ENCODE results near the gene PGP. TPM values are rescaled to one million over a fixed set of nuclear protein-coding genes. Genes with fewer than 3 reads are reported as not detected.

Gene PGP
- total RNA-seq, 1 donor from 2014 or later, result 16.8 TPM

DNA sequence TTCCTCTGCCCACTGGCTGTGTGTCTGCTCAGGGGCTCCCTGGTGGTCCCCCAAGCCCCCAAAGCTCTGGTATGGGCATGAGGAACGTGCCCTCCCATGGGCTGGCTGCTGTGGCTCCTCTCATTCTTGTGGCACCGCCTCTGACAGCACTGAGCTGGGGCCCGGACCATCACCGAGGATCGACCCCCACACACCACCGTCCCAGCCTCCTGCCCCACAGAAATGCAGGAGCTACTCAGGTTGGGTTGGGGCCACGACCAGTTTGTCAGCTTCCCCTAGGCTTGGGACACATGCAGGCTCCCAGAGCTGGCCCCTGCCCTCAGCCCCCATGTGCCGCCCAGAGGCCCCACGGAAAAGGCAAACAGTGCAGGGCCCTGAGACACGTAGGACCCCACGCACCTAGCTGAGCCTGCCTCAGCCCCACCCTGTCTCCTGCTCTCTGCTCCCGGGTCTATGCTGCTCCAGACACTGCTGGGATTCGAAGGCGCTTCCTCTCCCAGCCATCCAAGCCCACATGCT is 15.0 kb downstream of the PGP start:
- TF ChIP-seq, protein P1, sequence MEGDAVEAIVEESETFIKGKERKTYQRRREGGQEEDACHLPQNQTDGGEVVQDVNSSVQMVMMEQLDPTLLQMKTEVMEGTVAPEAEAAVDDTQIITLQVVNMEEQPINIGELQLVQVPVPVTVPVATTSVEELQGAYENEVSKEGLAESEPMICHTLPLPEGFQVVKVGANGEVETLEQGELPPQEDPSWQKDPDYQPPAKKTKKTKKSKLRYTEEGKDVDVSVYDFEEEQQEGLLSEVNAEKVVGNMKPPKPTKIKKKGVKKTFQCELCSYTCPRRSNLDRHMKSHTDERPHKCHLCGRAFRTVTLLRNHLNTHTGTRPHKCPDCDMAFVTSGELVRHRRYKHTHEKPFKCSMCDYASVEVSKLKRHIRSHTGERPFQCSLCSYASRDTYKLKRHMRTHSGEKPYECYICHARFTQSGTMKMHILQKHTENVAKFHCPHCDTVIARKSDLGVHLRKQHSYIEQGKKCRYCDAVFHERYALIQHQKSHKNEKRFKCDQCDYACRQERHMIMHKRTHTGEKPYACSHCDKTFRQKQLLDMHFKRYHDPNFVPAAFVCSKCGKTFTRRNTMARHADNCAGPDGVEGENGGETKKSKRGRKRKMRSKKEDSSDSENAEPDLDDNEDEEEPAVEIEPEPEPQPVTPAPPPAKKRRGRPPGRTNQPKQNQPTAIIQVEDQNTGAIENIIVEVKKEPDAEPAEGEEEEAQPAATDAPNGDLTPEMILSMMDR (IDR thresholded peaks at IDR 0.05; ENCODE audit: unreplicated experiment), result no peak
- peaks cover 10% of the 10 kb centered on the region for H3K4me1 Mint-ChIP-seq
- no peak overlapping the region for H3K4me3 Mint-ChIP-seq
- H3K9me3 Mint-ChIP-seq, result no peaks in the 10 kb centered on the region
- H3K27ac Mint-ChIP-seq, result no peak overlapping the region
- peaks cover 45% of the 10 kb centered on the region for H3K27me3 Mint-ChIP-seq (ENCODE audit: low read depth)
- no peak for DNase-seq (ENCODE audit: low spot score in 2 of 2, unreplicated experiment in 2 of 2)
- no peaks in the 10 kb centered on the region for H3K36me3 Mint-ChIP-seq

DNA sequence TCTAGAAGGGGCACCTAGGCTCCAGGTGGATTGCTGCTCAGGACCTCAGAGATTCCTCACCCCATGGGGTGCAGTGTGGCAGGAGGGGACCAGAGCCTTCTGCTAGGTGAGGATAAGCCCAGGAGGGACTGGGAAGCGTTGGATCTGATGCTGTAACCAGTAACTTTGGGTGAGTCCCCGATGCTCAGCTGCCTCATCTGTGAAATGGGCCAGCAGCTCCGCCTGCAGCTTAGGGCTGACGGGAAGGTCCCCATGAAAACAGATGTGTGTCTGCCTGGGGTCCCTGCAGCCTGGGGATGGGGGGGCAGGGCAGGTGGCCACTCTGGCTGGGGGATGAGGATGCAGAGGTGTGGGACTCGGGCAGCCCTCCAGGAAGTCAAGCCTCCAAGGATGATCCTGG is 15.5 kb downstream of the PGP start:
- TF ChIP-seq, protein P1 (IDR thresholded peaks at IDR 0.05; ENCODE audit: unreplicated experiment), result no peak
- no peak for DNase-seq (ENCODE audit: low spot score in 2 of 2, unreplicated experiment in 2 of 2)
- no peaks in the 10 kb centered on the region for H3K36me3 Mint-ChIP-seq
- H3K27me3 Mint-ChIP-seq (ENCODE audit: low read depth), result peaks cover 46% of the 10 kb centered on the region
- no peaks in the 10 kb centered on the region for H3K9me3 Mint-ChIP-seq
- H3K4me1 Mint-ChIP-seq, result peaks cover 10% of the 10 kb centered on the region
- H3K4me3 Mint-ChIP-seq, result no peak overlapping the region
- no peak overlapping the region for H3K27ac Mint-ChIP-seq

DNA sequence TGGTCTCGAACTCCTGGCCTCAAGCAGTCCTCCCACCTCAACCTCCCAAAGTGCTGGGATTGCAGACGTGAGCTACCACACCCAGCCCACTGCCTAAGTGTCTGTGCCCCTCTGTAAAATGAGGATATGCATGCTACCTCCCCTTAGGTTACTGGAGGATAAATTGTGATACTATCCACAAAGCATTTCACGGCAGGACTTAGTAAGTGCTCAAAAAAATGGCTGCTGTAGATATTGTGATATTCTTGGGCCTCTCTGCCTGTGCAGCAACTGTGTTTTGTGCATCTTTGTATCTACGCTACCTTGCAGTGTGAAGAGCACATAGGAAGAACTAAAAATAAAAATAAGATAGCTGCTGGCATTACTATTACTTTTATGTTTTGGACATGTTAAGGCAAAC is 16.4 kb downstream of the PGP start:
- Mint-ChIP-seq H3K9me3 (no peaks in the 10 kb centered on the region), H3K4me1 (peaks cover 10% of the 10 kb centered on the region), H3K4me3 (peak overlapping the region; percentile 56), H3K27me3 (ENCODE audit: low read depth) (peaks cover 48% of the 10 kb centered on the region), H3K27ac (no peak overlapping the region), H3K36me3 (no peaks in the 10 kb centered on the region)
- TF ChIP-seq, protein P1 (IDR thresholded peaks at IDR 0.05; ENCODE audit: unreplicated experiment), result no peak
- DNase-seq (ENCODE audit: low spot score in 2 of 2, unreplicated experiment in 2 of 2), result no peak

DNA sequence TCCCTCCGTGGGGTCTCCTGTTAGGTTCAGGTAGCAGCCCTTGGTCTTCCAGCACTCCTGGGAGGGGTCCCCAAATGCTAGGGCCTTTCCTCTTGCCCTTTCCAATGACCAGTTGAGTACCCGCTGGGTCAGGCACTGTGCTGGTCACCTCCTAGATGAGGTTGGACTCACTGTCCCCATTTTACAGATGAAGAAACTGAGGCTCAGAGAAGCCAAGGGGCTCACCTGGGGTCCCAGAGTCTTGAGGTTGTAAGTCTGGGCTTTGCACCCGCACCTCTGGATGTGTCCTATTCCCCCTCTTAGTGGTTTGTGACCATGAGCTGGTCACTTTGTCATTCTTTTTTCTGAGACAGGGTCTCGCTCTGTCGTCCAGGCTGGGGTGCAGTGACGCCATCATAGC is 16.9 kb downstream of the PGP start:
- peaks cover 48% of the 10 kb centered on the region for H3K27me3 Mint-ChIP-seq (ENCODE audit: low read depth)
- H3K4me3 Mint-ChIP-seq, result peak overlapping the region; percentile 56
- H3K4me1 Mint-ChIP-seq, result peaks cover 10% of the 10 kb centered on the region
- no peaks in the 10 kb centered on the region for H3K36me3 Mint-ChIP-seq
- no peak overlapping the region for H3K27ac Mint-ChIP-seq
- DNase-seq (ENCODE audit: low spot score in 2 of 2, unreplicated experiment in 2 of 2), result no peak
- TF ChIP-seq, protein P1 (IDR thresholded peaks at IDR 0.05; ENCODE audit: unreplicated experiment), result no peak
- no peaks in the 10 kb centered on the region for H3K9me3 Mint-ChIP-seq

DNA sequence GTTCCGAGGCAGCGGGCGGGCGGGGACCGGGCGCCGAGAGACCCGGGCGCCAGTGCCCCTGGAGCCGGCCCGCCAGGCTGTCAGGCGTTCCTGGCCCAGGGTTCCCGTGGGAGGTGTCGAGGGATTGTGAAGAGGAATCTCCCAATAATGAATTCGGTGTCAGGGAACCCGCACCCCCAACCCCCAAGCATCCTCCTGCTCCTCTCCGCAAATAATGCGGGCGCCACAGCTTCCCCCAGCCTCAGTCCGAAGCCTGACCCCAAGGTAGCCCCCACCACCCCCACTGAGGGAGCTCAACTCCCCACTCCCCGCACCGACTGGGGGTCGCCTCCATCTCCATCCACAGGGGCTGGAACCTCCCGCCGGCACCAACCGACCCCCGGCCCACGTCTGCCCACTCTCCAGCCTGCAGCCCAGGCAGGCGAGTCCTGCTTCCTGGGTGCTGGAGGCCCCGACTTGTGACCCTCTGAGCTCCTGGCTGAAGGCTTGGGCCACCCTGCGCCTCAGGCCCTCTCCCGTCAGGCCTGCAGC is 17.6 kb downstream of the PGP start:
- Mint-ChIP-seq H3K27me3 (ENCODE audit: low read depth) (peaks cover 48% of the 10 kb centered on the region), H3K4me1 (peaks cover 10% of the 10 kb centered on the region)

More for the DNA sequence above, 17.6 kb downstream of the PGP start:
- Mint-ChIP-seq H3K9me3 (no peaks in the 10 kb centered on the region), H3K36me3 (no peaks in the 10 kb centered on the region), H3K4me3 (peak overlapping the region; percentile 56), H3K27ac (no peak overlapping the region)
- TF ChIP-seq, protein P1 (IDR thresholded peaks at IDR 0.05; ENCODE audit: unreplicated experiment), result no peak
- no peak for DNase-seq (ENCODE audit: low spot score in 2 of 2, unreplicated experiment in 2 of 2)

All from mesothelial cell of epicardium (in vitro differentiated cells).